Keratinocyte (primary cell): ENCODE data around the gene SHISA5. TPM values are rescaled to one million over a fixed set of nuclear protein-coding genes. Genes with fewer than 3 reads are reported as not detected.

Source experiments
- DNase-seq: peaks from one replicate; pipeline ENCODE4 v3.0.0-alpha.2; 2011; ENCODE audit warnings: low read depth, missing footprints, low spot score
- FAIRE-seq: peaks from 2 replicates; lab custom pipeline; 2011; peaks lifted over from hg19 to GRCh38; lab: Jason Lieb, UNC
- H2AFZ ChIP-seq: 2 replicates; pipeline ENCODE4 v1.6.0; 2012; ENCODE audit warnings: low read length, control low read depth, inconsistent platforms; ENCODE audit not compliant: control insufficient read depth
- H3K27ac ChIP-seq: 2 replicates; pipeline ENCODE4 v1.5.1; 2011; ENCODE audit warnings: low read length; ENCODE audit not compliant: control insufficient read depth, insufficient read depth
- H3K27me3 ChIP-seq: 3 replicates; pipeline ENCODE4 v1.6.0; 2011; ENCODE audit warnings: low read length; ENCODE audit not compliant: control insufficient read depth, insufficient read depth; ENCODE audit errors: extremely low read depth
- H3K36me3 ChIP-seq, 2 experiments: 2 replicates in 1 of 2; 3 replicates in 1 of 2; pipeline ENCODE4 v1.5.1; 2011; ENCODE audit warnings: low read length in 2 of 2, mild to moderate bottlenecking in 1 of 2; ENCODE audit not compliant: control insufficient read depth in 2 of 2, insufficient read depth in 2 of 2; ENCODE audit errors: extremely low read depth in 1 of 2
- H3K4me1 ChIP-seq: 3 replicates; pipeline ENCODE4 v1.5.1; 2011; ENCODE audit warnings: low read length; ENCODE audit not compliant: control insufficient read depth, insufficient read depth; ENCODE audit errors: extremely low read depth
- H3K4me2 ChIP-seq: 3 replicates; pipeline ENCODE4 v1.6.0; 2011; ENCODE audit warnings: low read depth, low read length; ENCODE audit not compliant: control insufficient read depth, insufficient read depth; ENCODE audit errors: extremely low read depth
- H3K4me3 ChIP-seq, 3 experiments: fragments of 200-600 bp in 1 of 3; sonication (generic) in 1 of 3; 2 replicates in 2 of 3; 3 replicates in 1 of 3; pipeline ENCODE4 v1.5.1; 2011 to 2016; ENCODE audit warnings: low read length in 3 of 3, mild to moderate bottlenecking in 3 of 3, control low read depth in 2 of 3, inconsistent platforms in 1 of 3, low read depth in 1 of 3, mixed read lengths in 1 of 3, mixed run types in 1 of 3, moderate library complexity in 1 of 3; ENCODE audit not compliant: control insufficient read depth in 2 of 3, insufficient read depth in 2 of 3; ENCODE audit errors: extremely low read depth in 1 of 3
- H3K79me2 ChIP-seq: 2 replicates; pipeline ENCODE4 v1.6.0; 2012; ENCODE audit warnings: low read length; ENCODE audit not compliant: control insufficient read depth, insufficient read depth
- H3K9ac ChIP-seq: 3 replicates; pipeline ENCODE4 v1.6.0; 2011; ENCODE audit warnings: low read length; ENCODE audit not compliant: control insufficient read depth, insufficient read depth; ENCODE audit errors: extremely low read depth
- H3K9me1 ChIP-seq: 3 replicates; pipeline ENCODE4 v1.6.0; 2011; ENCODE audit warnings: low read length; ENCODE audit not compliant: control insufficient read depth, insufficient read depth; ENCODE audit errors: extremely low read depth
- H3K9me3 ChIP-seq: 2 replicates; pipeline ENCODE4 v1.5.1; 2012; ENCODE audit warnings: low read depth, low read length; ENCODE audit not compliant: control insufficient read depth
- H4K20me1 ChIP-seq: 3 replicates; pipeline ENCODE4 v1.6.0; 2011; ENCODE audit warnings: low read length; ENCODE audit not compliant: control insufficient read depth, insufficient read depth; ENCODE audit errors: extremely low read depth
- EZH2 ChIP-seq: IDR thresholded peaks from one replicate; pipeline ENCODE4 v1.6.1; 2012; ENCODE audit warnings: inconsistent platforms, mild to moderate bottlenecking, low read length, moderate library complexity
- dilution Hi-C: fragments of 300-500 bp; cut with MboI; formaldehyde crosslinking; loops from one replicate; pipeline ENCODE4 v1.7.0; 2020; ENCODE audit warnings: low sequenced_read_pairs; ENCODE audit not compliant: extremely low pct_ligation_motif_present
- polyA plus RNA-seq, 5 experiments: library from polyadenylated mRNA; depleted of rRNA in 3 of 5; stranded (reverse) in 3 of 5; stranded (forward) in 1 of 5; unstranded in 1 of 5; fragments of >200 nt; gene quantifications; 1 replicate in 1 of 5; 2 replicates in 3 of 5; 3 replicates in 1 of 5; pipeline versions ENCODE4 v1.2.1 to v1.2.3, GENCODE V29; 2011 to 2012; ENCODE audit warnings: missing spikeins in 2 of 5, low read depth in 1 of 5, low replicate concordance in 1 of 5
- TF ChIP-seq, protein P1 (sequence below), 3 experiments: IDR thresholded peaks in 1 of 3; conservative IDR thresholded peaks in 1 of 3; optimal IDR thresholded peaks in 1 of 3; 2 replicates in 2 of 3; 3 replicates in 1 of 3; pipeline versions ENCODE3 to v1.5.1; 2011; ENCODE audit warnings: low read length in 3 of 3, mild to moderate bottlenecking in 3 of 3, moderate library complexity in 2 of 3, control low read depth in 1 of 3, inconsistent platforms in 1 of 3; ENCODE audit not compliant: insufficient read depth in 2 of 3; ENCODE audit errors: extremely low read depth in 1 of 3

The SHISA5 gene
- polyA plus RNA-seq, 1 donor (not counting 4 experiments of a cell fraction or from before 2014, with no cell fraction given), result 94.4 TPM

DNA sequence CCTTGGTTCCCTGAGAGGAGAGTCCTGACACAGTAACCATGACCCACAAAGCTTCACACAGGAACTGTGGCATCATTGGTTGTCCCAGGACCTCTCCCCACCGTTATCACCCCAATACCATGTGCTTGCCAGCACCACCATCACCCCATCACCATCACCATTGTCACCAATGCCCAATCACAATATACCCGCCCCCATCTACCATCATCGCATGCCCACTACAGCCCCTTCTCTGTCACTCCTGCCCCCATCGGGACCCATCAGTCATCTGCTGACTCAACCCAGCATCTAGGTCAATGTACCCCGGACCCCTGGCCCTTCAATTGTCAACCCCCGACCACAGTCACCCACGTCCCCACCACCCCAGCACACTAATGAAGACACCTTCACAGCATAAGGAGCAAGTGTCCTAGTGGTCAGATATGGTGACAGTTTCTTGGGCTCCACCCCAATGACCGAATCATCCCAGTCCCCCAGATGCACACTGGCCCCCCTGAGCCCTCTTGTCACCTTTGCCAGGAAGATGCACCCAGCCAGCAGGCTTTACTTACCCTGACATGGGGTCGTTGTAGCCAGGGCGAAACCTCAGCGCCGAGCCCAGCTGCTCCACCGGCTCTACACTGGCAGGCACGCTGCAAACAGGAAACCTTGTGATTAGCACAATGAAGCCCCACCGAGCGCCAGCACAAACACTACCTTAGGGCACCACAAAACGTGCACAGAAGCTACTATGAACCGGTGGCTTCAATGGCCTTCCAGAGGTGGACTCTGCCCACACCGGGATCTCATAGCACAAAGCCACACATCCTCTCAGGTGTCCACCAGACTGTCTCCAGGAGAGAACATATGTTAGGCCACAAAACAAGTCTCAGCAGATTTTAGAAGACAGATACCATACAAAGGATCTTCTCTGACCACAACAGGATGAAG, 25.1 kb downstream of the SHISA5 start:
- no peaks in the 10 kb centered on the region for H3K9me1 ChIP-seq
- no peak overlapping the region for H3K4me3 ChIP-seq
- H3K36me3 ChIP-seq, result peaks cover 0 to 3% of the 10 kb centered on the region in 2 experiments
- dilution Hi-C loops, result no loop called here
- H3K9ac ChIP-seq, result no peak overlapping the region
- no peak overlapping the region for H3K4me2 ChIP-seq
- no peaks in the 10 kb centered on the region for H4K20me1 ChIP-seq
- no peak for TF ChIP-seq EZH2
- TF ChIP-seq, protein P1, sequence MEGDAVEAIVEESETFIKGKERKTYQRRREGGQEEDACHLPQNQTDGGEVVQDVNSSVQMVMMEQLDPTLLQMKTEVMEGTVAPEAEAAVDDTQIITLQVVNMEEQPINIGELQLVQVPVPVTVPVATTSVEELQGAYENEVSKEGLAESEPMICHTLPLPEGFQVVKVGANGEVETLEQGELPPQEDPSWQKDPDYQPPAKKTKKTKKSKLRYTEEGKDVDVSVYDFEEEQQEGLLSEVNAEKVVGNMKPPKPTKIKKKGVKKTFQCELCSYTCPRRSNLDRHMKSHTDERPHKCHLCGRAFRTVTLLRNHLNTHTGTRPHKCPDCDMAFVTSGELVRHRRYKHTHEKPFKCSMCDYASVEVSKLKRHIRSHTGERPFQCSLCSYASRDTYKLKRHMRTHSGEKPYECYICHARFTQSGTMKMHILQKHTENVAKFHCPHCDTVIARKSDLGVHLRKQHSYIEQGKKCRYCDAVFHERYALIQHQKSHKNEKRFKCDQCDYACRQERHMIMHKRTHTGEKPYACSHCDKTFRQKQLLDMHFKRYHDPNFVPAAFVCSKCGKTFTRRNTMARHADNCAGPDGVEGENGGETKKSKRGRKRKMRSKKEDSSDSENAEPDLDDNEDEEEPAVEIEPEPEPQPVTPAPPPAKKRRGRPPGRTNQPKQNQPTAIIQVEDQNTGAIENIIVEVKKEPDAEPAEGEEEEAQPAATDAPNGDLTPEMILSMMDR (optimal IDR thresholded peaks at IDR 0.05 in 1 of 3, IDR thresholded peaks at IDR 0.05 in 1 of 3, conservative IDR thresholded peaks at IDR 0.05 in 1 of 3; ENCODE audit: extremely low read depth in 1 of 3, insufficient read depth in 2 of 3, low read length in 3 of 3), result no peak
- H3K79me2 ChIP-seq, result no peaks in the 10 kb centered on the region
- no peak for FAIRE-seq
- no peak overlapping the region for H2AFZ ChIP-seq
- H3K27ac ChIP-seq, result no peak overlapping the region
- H3K27me3 ChIP-seq, result no peaks in the 10 kb centered on the region
- DNase-seq, result no peak
- H3K9me3 ChIP-seq, result no peaks in the 10 kb centered on the region
- H3K4me1 ChIP-seq, result peaks cover 6% of the 10 kb centered on the region

DNA sequence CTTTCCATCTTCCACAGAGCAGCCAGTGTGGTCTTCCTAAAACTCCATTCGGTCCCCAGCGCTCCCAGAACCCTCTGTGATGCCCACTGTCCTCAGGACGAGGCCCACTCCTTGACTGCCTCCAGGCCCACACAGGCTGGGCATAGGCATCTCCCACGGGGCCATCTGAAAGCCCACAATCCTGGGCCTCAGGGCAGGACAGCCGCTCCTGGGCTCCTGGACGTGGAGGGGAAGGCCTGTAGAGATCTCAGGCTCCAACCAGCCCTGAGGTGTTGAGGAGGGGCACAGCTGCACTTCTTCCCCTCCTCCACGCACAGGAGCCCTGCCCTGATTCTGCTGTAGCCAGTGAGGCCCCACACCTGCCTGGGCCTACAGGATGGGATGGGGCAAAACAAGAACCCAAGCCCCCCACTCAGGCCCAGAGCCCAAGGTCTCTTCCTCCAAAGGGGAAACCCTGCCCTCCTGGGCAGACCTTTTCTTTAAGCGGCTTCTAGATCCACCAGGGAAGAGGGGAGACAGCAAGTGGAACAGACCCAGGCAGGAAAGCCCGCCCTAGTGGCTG, 25.9 kb downstream of the SHISA5 start:
- Histone ChIP-seq H3K9me3 (no peaks in the 10 kb centered on the region), H4K20me1 (no peaks in the 10 kb centered on the region), H3K9me1 (no peaks in the 10 kb centered on the region), H3K27ac (no peak overlapping the region), H3K79me2 (no peaks in the 10 kb centered on the region), H3K36me3 (peaks cover 0 to 3% of the 10 kb centered on the region in 2 experiments), H3K4me3 (no peak overlapping the region), H3K9ac (no peak overlapping the region), H2AFZ (no peak overlapping the region), H3K4me2 (no peak overlapping the region), H3K4me1 (peaks cover 11% of the 10 kb centered on the region), H3K27me3 (no peaks in the 10 kb centered on the region)
- TF ChIP-seq, protein P1 (optimal IDR thresholded peaks at IDR 0.05 in 1 of 3, IDR thresholded peaks at IDR 0.05 in 1 of 3, conservative IDR thresholded peaks at IDR 0.05 in 1 of 3; ENCODE audit: extremely low read depth in 1 of 3, insufficient read depth in 2 of 3, low read length in 3 of 3), result no peak
- TF ChIP-seq EZH2, result no peak
- FAIRE-seq (no peak), DNase-seq (no peak)
- dilution Hi-C loops, result no loop called here
